Measurements from ENCODE around the gene TPTE.
"Not testable (repeated sequence)": the region's sequence is repeated elsewhere in the genome, so short reads cannot be mapped to it uniquely, and the experiment has no call there.

DNA sequence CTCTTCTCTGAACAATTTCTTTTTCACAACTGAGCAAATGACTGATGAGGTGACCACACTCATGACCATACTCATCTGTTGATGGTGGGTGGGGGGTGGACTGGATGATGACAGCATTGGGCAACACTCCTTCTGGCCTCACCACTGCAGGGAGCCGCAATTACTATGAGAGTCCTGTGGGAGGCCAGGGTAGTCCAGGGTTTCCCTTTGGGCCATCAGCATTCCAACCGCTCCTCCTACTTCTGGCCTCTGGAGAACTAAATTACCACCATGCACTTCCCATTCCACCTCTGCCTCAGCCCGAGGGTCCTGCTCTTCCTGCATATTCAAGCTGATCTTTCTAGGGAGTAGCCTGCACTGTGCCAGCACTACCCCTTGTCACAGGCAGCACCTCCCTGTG lies 94.7 kb downstream of the TPTE start:
- TF ChIP-seq, protein P1, sequence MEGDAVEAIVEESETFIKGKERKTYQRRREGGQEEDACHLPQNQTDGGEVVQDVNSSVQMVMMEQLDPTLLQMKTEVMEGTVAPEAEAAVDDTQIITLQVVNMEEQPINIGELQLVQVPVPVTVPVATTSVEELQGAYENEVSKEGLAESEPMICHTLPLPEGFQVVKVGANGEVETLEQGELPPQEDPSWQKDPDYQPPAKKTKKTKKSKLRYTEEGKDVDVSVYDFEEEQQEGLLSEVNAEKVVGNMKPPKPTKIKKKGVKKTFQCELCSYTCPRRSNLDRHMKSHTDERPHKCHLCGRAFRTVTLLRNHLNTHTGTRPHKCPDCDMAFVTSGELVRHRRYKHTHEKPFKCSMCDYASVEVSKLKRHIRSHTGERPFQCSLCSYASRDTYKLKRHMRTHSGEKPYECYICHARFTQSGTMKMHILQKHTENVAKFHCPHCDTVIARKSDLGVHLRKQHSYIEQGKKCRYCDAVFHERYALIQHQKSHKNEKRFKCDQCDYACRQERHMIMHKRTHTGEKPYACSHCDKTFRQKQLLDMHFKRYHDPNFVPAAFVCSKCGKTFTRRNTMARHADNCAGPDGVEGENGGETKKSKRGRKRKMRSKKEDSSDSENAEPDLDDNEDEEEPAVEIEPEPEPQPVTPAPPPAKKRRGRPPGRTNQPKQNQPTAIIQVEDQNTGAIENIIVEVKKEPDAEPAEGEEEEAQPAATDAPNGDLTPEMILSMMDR (conservative IDR thresholded peaks at IDR 0.05) = not testable (repeated sequence)
- not testable (repeated sequence) for TF ChIP-seq ZFX (IDR thresholded peaks at IDR 0.05)
